HepG2 (cell line): ENCODE data around the gene LRRC8D. TPM values are rescaled to one million over a fixed set of nuclear protein-coding genes. Genes with fewer than 3 reads are reported as not detected.
"Not testable (repeated sequence)": the region's sequence is repeated elsewhere in the genome, so short reads cannot be mapped to it uniquely, and the experiment has no call there.

Experiments
- ATAC-seq: fragments of 200-7000 bp; cut with Tn5 transposase; 3 replicates; pipeline ENCODE4 v1.9.1; 2020; ENCODE audit warnings: mild to moderate bottlenecking, moderate library complexity
- BruUV-seq: library from RNA; stranded (reverse); fragments of 400-500 nt; replicated peaks from 2 replicates; lab custom pipeline; 2021; lab: Mats Ljungman, UMichigan
- CTCF ChIA-PET: fragments of 300-600 bp; formaldehyde crosslinking; extraction: SDS; loops from one replicate; lab custom pipeline; 2021; ENCODE audit warnings: low total read pairs, inconsistent platforms, low intra/inter-chr PET ratio; lab: Yijun Ruan, JAX
- POLR2A ChIA-PET: fragments of 350-600 bp; sonication (Branson Sonifier 250); formaldehyde crosslinking; loops from one replicate; lab custom pipeline; 2020; ENCODE audit warnings: antibody characterized with exemption, inconsistent platforms; lab: Yijun Ruan, JAX
- DNase-seq: peaks from one replicate; pipeline ENCODE4 v3.0.0-alpha.2; 2015; ENCODE audit warnings: low spot score
- FAIRE-seq: peaks from 3 replicates; lab custom pipeline; 2011; peaks lifted over from hg19 to GRCh38; lab: Jason Lieb, UNC
- H2AFZ ChIP-seq: one replicate; pipeline ENCODE4 v1.6.1; 2011; ENCODE audit warnings: low read length, inconsistent platforms
- H3K27ac ChIP-seq: fragments of 300-600 bp; 3 replicates; pipeline ENCODE4 v1.8.0; 2011; ENCODE audit warnings: mixed run types, mild to moderate bottlenecking, mixed read lengths, low read length, inconsistent platforms; ENCODE audit not compliant: insufficient read depth; ENCODE audit errors: extremely low read length
- H3K27me3 ChIP-seq, 2 experiments: fragments of 200-600 bp in 1 of 2; 2 replicates in 1 of 2; 3 replicates in 1 of 2; pipeline versions ENCODE4 v1.6.0 to v1.8.0; 2011; ENCODE audit warnings: low read length in 2 of 2, mild to moderate bottlenecking in 2 of 2, moderate library complexity in 2 of 2, inconsistent platforms in 1 of 2; ENCODE audit not compliant: insufficient read depth in 2 of 2, control insufficient read depth in 1 of 2
- H3K36me3 ChIP-seq, 2 experiments: fragments of 200-600 bp in 1 of 2; replicated peaks in 1 of 2; 2 replicates in 1 of 2; 3 replicates in 1 of 2; pipeline versions ENCODE4 v1.5.1 to v1.8.0; 2011; ENCODE audit warnings: low read length in 2 of 2, inconsistent platforms in 1 of 2; ENCODE audit not compliant: insufficient read depth in 2 of 2, control insufficient read depth in 1 of 2
- H3K4me1 ChIP-seq: 2 replicates; pipeline ENCODE4 v1.5.1; 2012; ENCODE audit warnings: low read length, inconsistent platforms; ENCODE audit not compliant: insufficient read depth
- H3K4me2 ChIP-seq: 2 replicates; pipeline ENCODE4 v1.6.0; 2011; ENCODE audit warnings: low read depth, low read length, inconsistent platforms
- H3K4me3 ChIP-seq, 3 experiments: fragments of 200-600 bp in 1 of 3; sonication (generic), shearing (Covaris generic) in 1 of 3; replicated peaks in 1 of 3; 2 replicates each; pipeline ENCODE4 v1.5.1; 2011 to 2016; ENCODE audit warnings: low read length in 3 of 3, inconsistent platforms in 2 of 3, low read depth in 2 of 3, mild to moderate bottlenecking in 2 of 3, control low read depth in 1 of 3, mixed read lengths in 1 of 3; ENCODE audit not compliant: insufficient read depth in 1 of 3
- H3K79me2 ChIP-seq: one replicate; pipeline ENCODE4 v1.6.1; 2011; ENCODE audit warnings: low read length, inconsistent platforms; ENCODE audit not compliant: insufficient read depth
- H3K9ac ChIP-seq: 2 replicates; pipeline ENCODE4 v1.6.0; 2011; ENCODE audit warnings: mild to moderate bottlenecking, low read depth, low read length, inconsistent platforms; ENCODE audit not compliant: insufficient read depth
- H3K9me3 ChIP-seq: 2 replicates; pipeline ENCODE4 v1.5.1; 2012; ENCODE audit warnings: mild to moderate bottlenecking, low read length
- H4K20me1 ChIP-seq: 2 replicates; pipeline ENCODE4 v1.6.0; 2011; ENCODE audit warnings: inconsistent platforms, mild to moderate bottlenecking, low read length, moderate library complexity; ENCODE audit not compliant: insufficient read depth
- ATF7 ChIP-seq, 2 experiments: fragments of 450-650 bp in 1 of 2; sonication (generic) in 1 of 2; formaldehyde crosslinking in 1 of 2; IDR thresholded peaks; 2 replicates each; pipeline versions ENCODE4 v1.4.0 to v1.6.1; 2016 to 2020; ENCODE audit warnings: antibody characterized with exemption in 1 of 2, mild to moderate bottlenecking in 1 of 2, missing genetic modification reagents in 1 of 2
- CEBPG ChIP-seq: IDR thresholded peaks from 2 replicates; pipeline ENCODE4 v1.6.1; 2016
- ESRRA ChIP-seq: sonication (generic); formaldehyde crosslinking; IDR thresholded peaks from 2 replicates; pipeline ENCODE4 v1.5.1; 2020; ENCODE audit warnings: mild to moderate bottlenecking, low read depth, missing genetic modification reagents
- GZF1 ChIP-seq: sonication (generic); formaldehyde crosslinking; IDR thresholded peaks from 2 replicates; pipeline ENCODE4 v1.5.1; 2020; ENCODE audit warnings: mild to moderate bottlenecking, missing genetic modification reagents
- HCFC1 ChIP-seq: fragments of 150-350 bp; IDR thresholded peaks from 2 replicates; pipeline ENCODE4 v1.6.1; 2014; ENCODE audit warnings: low read depth, low read length
- HDAC2 ChIP-seq: sonication (generic); formaldehyde crosslinking; IDR thresholded peaks from 2 replicates; pipeline ENCODE4 v1.4.0; 2020; ENCODE audit warnings: missing genetic modification reagents
- MAF1 ChIP-seq: sonication (generic); formaldehyde crosslinking; IDR thresholded peaks from 2 replicates; pipeline ENCODE4 v1.5.0; 2020; ENCODE audit warnings: missing genetic modification reagents, borderline replicate concordance
- RBAK ChIP-seq: sonication (generic); formaldehyde crosslinking; IDR thresholded peaks from 2 replicates; pipeline ENCODE4 v1.5.1; 2020; ENCODE audit warnings: mild to moderate bottlenecking, missing genetic modification reagents
- ZFP36L2 ChIP-seq: sonication (generic); formaldehyde crosslinking; IDR thresholded peaks from 2 replicates; pipeline ENCODE4 v1.4.0; 2020; ENCODE audit warnings: missing genetic modification reagents
- ZNF274 ChIP-seq: sonication (generic); formaldehyde crosslinking; IDR thresholded peaks from 2 replicates; pipeline ENCODE4 v1.5.1; 2020; ENCODE audit warnings: mild to moderate bottlenecking, missing genetic modification reagents
- ZNF570 ChIP-seq: sonication (generic); formaldehyde crosslinking; IDR thresholded peaks from 2 replicates; pipeline ENCODE4 v1.4.0; 2020; ENCODE audit warnings: mild to moderate bottlenecking, missing genetic modification reagents, borderline replicate concordance
- WGBS: methylation state at CpG from one replicate; pipeline ENCODE4 v1.1.6; 2017; ENCODE audit warnings: low lambda C conversion rate; 5-methylcytosine and 5-hydroxymethylcytosine counted together
- in situ Hi-C: cut with HindIII; loops from 2 replicates; pipeline ENCODE4 v1.10.0; 2017; ENCODE audit warnings: low pct_unique_long_range_greater_than_20kb; ENCODE audit not compliant: extremely low pct_ligation_motif_present
- intact Hi-C: fragments of 100-400 bp; cut with micrococcal nuclease; formaldehyde crosslinking; loops from one replicate; pipeline ENCODE4 v1.10.0; 2022; ENCODE audit not compliant: unreplicated experiment
- polyA plus RNA-seq, 8 experiments: library from polyadenylated mRNA; depleted of rRNA in 3 of 8; stranded (reverse) in 7 of 8; unstranded in 1 of 8; fragments of >200 nt; fragmentation: Illumina TruSeq in 4 of 8; extraction: Trizol in 4 of 8; gene quantifications; 2 replicates each; pipeline versions ENCODE4 v1.2.1 to v1.2.3, GENCODE V29; 2011 to 2016; ENCODE audit warnings: low read depth in 4 of 8, missing spikeins in 1 of 8, mixed read lengths in 1 of 8; ENCODE audit not compliant: insufficient read depth in 1 of 8
- total RNA-seq, 5 experiments: library from RNA; depleted of rRNA; stranded (reverse); fragments of >200 nt; fragmentation: Illumina TruSeq; extraction: Trizol; gene quantifications; 2 replicates each; pipeline ENCODE4 v1.2.3, GENCODE V29; 2016; ENCODE audit warnings: low read depth in 1 of 5
- TF ChIP-seq, protein P1 (sequence below): sonication (generic); IDR thresholded peaks from 2 replicates; pipeline ENCODE4 v1.6.1; 2016; ENCODE audit warnings: low read depth, borderline replicate concordance
- TF ChIP-seq, protein P2 (sequence below): sonication (generic); formaldehyde crosslinking; IDR thresholded peaks from 2 replicates; pipeline ENCODE4 v1.8.0; 2022; ENCODE audit warnings: missing genetic modification reagents, mild to moderate bottlenecking, inconsistent platforms, borderline replicate concordance
- TF ChIP-seq, protein P3 (sequence below): sonication (generic); formaldehyde crosslinking; IDR thresholded peaks from 2 replicates; pipeline ENCODE4 v1.4.0; 2020; ENCODE audit warnings: missing genetic modification reagents

LRRC8D gene
- total and polyA plus RNA-seq, 2 of the 13 experiments (the other 11 are each of a cell fraction or from before 2014, with no cell fraction given), result 29.9 to 45.5 TPM

GRCh38 chr1:89797876-89798275 lies 23.0 kb upstream of the LRRC8D start:
- H3K27me3 ChIP-seq, in situ Hi-C loops, H3K9me3 ChIP-seq, intact Hi-C loops, DNase-seq, H3K36me3 ChIP-seq, ATAC-seq, H3K9ac ChIP-seq, H2AFZ ChIP-seq, FAIRE-seq, H3K27ac ChIP-seq, H3K4me3 ChIP-seq, H3K4me2 ChIP-seq, BruUV-seq, H3K79me2 ChIP-seq, H3K4me1 ChIP-seq, CTCF ChIA-PET, H4K20me1 ChIP-seq, POLR2A ChIA-PET: not testable (repeated sequence)
- 97% methylated on average over 6 of the region's 32 CpGs for WGBS

DNA sequence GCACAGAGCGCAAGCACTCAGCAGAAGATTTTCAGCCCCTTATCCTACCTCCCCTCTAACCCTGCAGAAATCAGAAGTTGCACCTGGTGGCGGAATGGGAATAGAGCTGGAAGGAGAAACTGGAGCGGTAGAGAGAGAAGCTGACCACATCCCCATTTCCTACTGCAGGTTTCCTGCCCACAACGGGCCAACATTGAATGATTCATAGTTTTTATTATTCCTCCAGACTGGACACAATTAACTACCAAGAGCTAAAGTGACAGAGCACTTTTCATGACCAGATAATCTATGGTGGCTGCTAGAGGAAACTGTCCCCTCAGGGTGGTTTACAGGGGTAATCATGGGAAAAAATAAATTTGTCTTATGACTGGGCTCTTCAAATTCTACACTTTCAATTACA lies 21.3 kb upstream of the LRRC8D start:
- H3K9me3 ChIP-seq, result no peaks in the 10 kb centered on the region
- H4K20me1 ChIP-seq, result no peaks in the 10 kb centered on the region
- ChIA-PET POLR2A (no interaction called here), CTCF (no interaction called here)
- H2AFZ ChIP-seq, result no peak overlapping the region
- no peak; the same call in 2 of the 3 replicates for ATAC-seq
- no peak for FAIRE-seq
- H3K27ac ChIP-seq, result no peak overlapping the region
- WGBS, result 88% methylated on average over 4 of the region's 4 CpGs
- no peaks in the 10 kb centered on the region; the same call in 1 of the 2 replicates for H3K4me1 ChIP-seq
- no peak overlapping the region for H3K9ac ChIP-seq
- H3K4me3 ChIP-seq, result no peak overlapping the region
- intact Hi-C loops, result no loop called here
- in situ Hi-C loops, result no loop called here
- peaks cover 0 to 8% of the 10 kb centered on the region in 2 experiments; a peak in 2 of 5 replicates for H3K27me3 ChIP-seq
- DNase-seq, result no peak
- no TSS peak for BruUV-seq
- H3K4me2 ChIP-seq, result no peak overlapping the region
- no peaks in the 10 kb centered on the region for H3K36me3 ChIP-seq
- H3K79me2 ChIP-seq, result no peaks in the 10 kb centered on the region
- TF ChIP-seq ZNF274 (CRISPR knock-in tag) (no peak), GZF1 (CRISPR knock-in tag) (no peak), HDAC2 (CRISPR knock-in tag) (no peak), MAF1 (CRISPR knock-in tag) (no peak), ATF7 (IDR thresholded peaks at IDR 0.05) (no peak), ATF7 (CRISPR knock-in tag; IDR thresholded peaks at IDR 0.05) (no peak), CEBPG (no peak), RBAK (CRISPR knock-in tag) (no peak), ESRRA (CRISPR knock-in tag) (no peak), ZFP36L2 (CRISPR knock-in tag) (no peak), HCFC1 (no peak), ZNF570 (CRISPR knock-in tag) (no peak)
- TF ChIP-seq, protein P1, sequence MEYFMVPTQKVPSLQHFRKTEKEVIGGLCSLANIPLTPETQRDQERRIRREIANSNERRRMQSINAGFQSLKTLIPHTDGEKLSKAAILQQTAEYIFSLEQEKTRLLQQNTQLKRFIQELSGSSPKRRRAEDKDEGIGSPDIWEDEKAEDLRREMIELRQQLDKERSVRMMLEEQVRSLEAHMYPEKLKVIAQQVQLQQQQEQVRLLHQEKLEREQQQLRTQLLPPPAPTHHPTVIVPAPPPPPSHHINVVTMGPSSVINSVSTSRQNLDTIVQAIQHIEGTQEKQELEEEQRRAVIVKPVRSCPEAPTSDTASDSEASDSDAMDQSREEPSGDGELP, result no peak
- TF ChIP-seq, protein P2, sequence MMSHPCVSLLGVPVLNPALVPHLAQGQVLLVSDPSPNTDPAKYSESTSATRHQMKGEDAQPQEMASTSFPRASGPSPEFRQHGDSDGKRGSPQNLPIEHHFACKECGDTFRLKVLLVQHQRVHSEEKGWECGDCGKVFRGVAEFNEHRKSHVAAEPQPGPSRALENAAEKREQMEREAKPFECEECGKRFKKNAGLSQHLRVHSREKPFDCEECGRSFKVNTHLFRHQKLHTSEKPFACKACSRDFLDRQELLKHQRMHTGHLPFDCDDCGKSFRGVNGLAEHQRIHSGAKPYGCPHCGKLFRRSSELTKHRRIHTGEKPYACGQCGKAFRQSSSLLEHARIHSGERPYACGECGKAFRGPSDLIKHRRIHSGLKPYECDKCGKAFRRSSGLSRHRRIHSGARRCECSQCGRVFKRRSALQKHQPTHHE (CRISPR knock-in tag), result no peak
- TF ChIP-seq, protein P3, sequence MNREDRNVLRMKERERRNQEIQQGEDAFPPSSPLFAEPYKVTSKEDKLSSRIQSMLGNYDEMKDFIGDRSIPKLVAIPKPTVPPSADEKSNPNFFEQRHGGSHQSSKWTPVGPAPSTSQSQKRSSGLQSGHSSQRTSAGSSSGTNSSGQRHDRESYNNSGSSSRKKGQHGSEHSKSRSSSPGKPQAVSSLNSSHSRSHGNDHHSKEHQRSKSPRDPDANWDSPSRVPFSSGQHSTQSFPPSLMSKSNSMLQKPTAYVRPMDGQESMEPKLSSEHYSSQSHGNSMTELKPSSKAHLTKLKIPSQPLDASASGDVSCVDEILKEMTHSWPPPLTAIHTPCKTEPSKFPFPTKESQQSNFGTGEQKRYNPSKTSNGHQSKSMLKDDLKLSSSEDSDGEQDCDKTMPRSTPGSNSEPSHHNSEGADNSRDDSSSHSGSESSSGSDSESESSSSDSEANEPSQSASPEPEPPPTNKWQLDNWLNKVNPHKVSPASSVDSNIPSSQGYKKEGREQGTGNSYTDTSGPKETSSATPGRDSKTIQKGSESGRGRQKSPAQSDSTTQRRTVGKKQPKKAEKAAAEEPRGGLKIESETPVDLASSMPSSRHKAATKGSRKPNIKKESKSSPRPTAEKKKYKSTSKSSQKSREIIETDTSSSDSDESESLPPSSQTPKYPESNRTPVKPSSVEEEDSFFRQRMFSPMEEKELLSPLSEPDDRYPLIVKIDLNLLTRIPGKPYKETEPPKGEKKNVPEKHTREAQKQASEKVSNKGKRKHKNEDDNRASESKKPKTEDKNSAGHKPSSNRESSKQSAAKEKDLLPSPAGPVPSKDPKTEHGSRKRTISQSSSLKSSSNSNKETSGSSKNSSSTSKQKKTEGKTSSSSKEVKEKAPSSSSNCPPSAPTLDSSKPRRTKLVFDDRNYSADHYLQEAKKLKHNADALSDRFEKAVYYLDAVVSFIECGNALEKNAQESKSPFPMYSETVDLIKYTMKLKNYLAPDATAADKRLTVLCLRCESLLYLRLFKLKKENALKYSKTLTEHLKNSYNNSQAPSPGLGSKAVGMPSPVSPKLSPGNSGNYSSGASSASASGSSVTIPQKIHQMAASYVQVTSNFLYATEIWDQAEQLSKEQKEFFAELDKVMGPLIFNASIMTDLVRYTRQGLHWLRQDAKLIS, result no peak
